ENCODE measurements around the gene CLMP.

CLMP gene

GRCh38 chr11:123213307-123213771, 18.3 kb upstream of the CLMP start:
- CTCF ChIA-PET: no interaction called here
- no peaks in the 10 kb centered on the region for H3K9me3 ChIP-seq (ENCODE audit: control insufficient read depth, insufficient read depth, low read depth, low read length)
- H3K4me1 ChIP-seq (ENCODE audit: control insufficient read depth, insufficient read depth, low read length): peaks cover 4% of the 10 kb centered on the region
- POLR2A ChIA-PET: no interaction called here
- no peaks in the 10 kb centered on the region for H3K36me3 ChIP-seq (ENCODE audit: control insufficient read depth in 2 of 2, insufficient read depth in 1 of 2, low read length in 2 of 2)
- no peak overlapping the region for H3K27ac ChIP-seq (ENCODE audit: extremely low read depth, low read depth, low read length)
- no peak overlapping the region for H3K4me3 ChIP-seq (ENCODE audit: low read depth, low read length)
- TF ChIP-seq ZBTB17 (tag by site-specific recombination; IDR thresholded peaks at IDR 0.05): peak; percentile 40; the same call in 1 of the 2 replicates
- no peak for TF ChIP-seq ZNF548 (tag by site-specific recombination; IDR thresholded peaks at IDR 0.05)
- no peak; the same call in 1 of the 2 replicates for TF ChIP-seq INSM2 (tag by site-specific recombination; IDR thresholded peaks at IDR 0.05)
- TF ChIP-seq ZNF214 (tag by site-specific recombination; IDR thresholded peaks at IDR 0.05; ENCODE audit: borderline replicate concordance): no peak
- no peak for TF ChIP-seq ZSCAN4 (tag by site-specific recombination; IDR thresholded peaks at IDR 0.05)
- TF ChIP-seq ZNF324 (tag by site-specific recombination; IDR thresholded peaks at IDR 0.05): no peak; the same call in 1 of the 2 replicates
- no peak for TF ChIP-seq ZNF169 (tag by site-specific recombination; IDR thresholded peaks at IDR 0.05)
- TF ChIP-seq ZFP69B (tag by site-specific recombination; IDR thresholded peaks at IDR 0.05): no peak
- no peak for TF ChIP-seq ZNF513 (tag by site-specific recombination; IDR thresholded peaks at IDR 0.05)
- TF ChIP-seq ZNF311 (tag by site-specific recombination; IDR thresholded peaks at IDR 0.05; ENCODE audit: borderline replicate concordance): no peak
- no peak for TF ChIP-seq ZNF366 (tag by site-specific recombination; conservative IDR thresholded peaks at IDR 0.05)
- no peak for TF ChIP-seq ZNF132 (tag by site-specific recombination; IDR thresholded peaks at IDR 0.05; ENCODE audit: borderline replicate concordance)
- TF ChIP-seq ZNF18 (tag by site-specific recombination; IDR thresholded peaks at IDR 0.05): peak; percentile 65
- TF ChIP-seq ZFP41 (tag by site-specific recombination; IDR thresholded peaks at IDR 0.05; ENCODE audit: borderline replicate concordance): no peak
- no peak for TF ChIP-seq REST (tag by site-specific recombination; IDR thresholded peaks at IDR 0.05)
- TF ChIP-seq ATF2 (tag by site-specific recombination; IDR thresholded peaks at IDR 0.05; ENCODE audit: low read depth): 0 out of 2 replicates have a peak, but pooled peaks have one; percentile 52
- TF ChIP-seq ZBTB10 (tag by site-specific recombination; IDR thresholded peaks at IDR 0.05): no peak
- no peak for TF ChIP-seq ZNF624 (tag by site-specific recombination; IDR thresholded peaks at IDR 0.05)
- no peak for TF ChIP-seq ZNF707 (tag by site-specific recombination; IDR thresholded peaks at IDR 0.05)
- peak; percentile 76 for TF ChIP-seq ZIC2 (tag by site-specific recombination; IDR thresholded peaks at IDR 0.05)
- TF ChIP-seq ZNF658 (tag by site-specific recombination; IDR thresholded peaks at IDR 0.05): no peak
- no peak for TF ChIP-seq ZBTB20 (tag by site-specific recombination; IDR thresholded peaks at IDR 0.05)
- peak; percentile 97 for TF ChIP-seq SCRT1 (tag by site-specific recombination; IDR thresholded peaks at IDR 0.05; ENCODE audit: borderline replicate concordance)
- no peak for TF ChIP-seq RBAK (tag by site-specific recombination; IDR thresholded peaks at IDR 0.05)
- peak; percentile 77 for TF ChIP-seq ZBTB8A (tag by site-specific recombination; IDR thresholded peaks at IDR 0.05)
